Bone marrow (tissue), 2 donors: ENCODE measurements around the gene VAMP8.

Source experiments
- DNase-seq, 2 donors: peaks; one replicate each; lab custom pipeline; 2025; lab: John Stamatoyannopoulos, UW

The VAMP8 gene

DNA sequence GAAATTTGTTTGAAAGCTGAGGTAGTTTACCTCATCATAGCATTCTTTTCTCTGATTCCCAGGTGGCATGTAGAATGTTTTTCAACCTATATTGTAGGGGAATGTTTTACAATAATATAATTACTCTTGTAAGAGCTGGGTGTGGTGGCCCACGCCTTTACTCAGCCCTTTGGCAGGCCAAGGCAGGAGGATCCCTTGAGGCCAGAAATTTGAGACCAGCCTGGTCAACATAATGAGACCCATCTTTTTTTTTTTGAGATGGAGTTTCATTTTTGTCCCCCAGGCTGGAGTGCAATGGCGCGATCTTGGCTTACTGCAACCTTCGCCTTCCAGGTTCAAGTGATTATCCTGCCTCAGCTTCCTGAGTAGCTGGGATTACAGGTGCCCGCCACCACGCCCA lies 42.2 kb downstream of the VAMP8 start:
- DNase-seq: no peak

DNA sequence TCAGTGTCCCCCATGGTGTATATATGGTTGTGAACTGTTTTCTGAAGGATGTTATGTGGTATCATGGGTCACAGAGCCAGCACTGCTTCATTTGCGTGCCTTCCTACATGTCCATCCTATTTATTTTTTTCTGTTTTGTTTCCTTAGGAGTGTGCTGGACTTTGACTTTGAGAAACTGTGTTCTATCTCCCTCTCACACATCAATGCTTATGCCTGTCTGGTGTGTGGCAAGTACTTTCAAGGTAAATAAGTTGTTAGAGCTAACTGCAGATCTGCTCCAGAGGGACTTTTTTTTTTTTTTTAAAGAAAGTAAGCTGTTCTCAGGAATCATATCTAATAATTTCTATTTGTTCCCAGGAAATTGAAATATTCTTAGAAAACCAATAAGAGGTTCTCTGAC lies 44.0 kb downstream of the VAMP8 start:
- DNase-seq: no peak

DNA sequence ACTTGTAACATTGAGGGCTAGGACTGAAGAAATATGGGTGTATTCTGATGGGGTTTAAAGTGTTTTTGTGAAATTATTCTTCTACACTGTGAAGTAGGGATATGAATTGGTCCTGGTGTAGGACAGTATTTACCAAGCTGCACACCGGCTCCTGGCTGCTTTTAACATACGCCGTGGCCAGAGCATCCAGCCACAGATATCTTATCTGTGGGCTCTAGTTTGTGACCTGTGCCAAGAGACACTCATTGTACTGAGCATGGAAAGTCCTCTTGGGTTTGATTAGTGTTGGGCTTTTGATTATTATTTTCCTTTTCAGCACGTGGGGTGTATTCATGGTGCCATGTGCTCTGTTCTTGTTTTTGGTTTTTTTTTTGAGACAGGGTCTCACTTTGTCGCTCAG lies 46.6 kb downstream of the VAMP8 start:
- no peak for DNase-seq

DNA sequence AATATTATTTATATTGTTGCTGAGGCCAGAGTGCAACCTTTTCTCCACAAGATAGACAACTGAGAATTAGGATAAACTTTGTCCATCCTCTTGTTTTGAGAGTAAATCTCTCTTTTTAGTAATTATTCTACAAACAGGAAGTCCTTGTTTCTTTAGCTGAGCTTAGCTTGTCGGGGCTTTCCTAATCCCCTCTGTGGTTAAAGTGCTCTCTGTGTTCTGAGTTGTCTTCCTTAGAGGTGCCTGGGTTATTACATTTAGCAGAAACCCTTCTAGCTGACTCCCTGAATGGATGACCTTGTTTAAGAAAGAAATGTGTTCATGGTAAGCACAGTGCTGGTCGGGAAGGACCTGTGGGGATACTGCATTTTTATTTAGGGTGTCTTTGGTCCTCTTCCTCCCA lies 51.3 kb downstream of the VAMP8 start:
- no peak for DNase-seq

DNA sequence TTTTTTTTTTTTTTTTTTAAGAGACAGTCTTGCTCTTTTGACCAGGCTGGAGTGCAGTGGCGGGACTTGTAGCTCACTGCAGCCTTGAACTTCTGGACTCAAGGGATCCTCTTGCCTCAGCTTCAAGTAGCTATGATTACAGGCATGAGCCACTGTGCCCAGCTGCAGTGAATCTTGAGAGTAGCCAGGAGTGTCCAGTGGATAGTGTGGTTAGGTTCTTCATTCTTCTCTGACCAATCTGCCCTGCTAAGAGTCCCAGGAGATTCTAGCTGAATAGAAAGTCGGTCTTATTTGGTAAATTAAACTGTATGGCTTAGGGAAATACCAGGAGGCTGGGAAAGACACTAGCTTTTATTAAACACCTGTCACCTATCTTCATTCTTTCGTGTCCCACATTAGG lies 53.9 kb downstream of the VAMP8 start:
- DNase-seq: no peak
